ENCODE measurements around the gene C16orf86. TPM values are rescaled to one million over a fixed set of nuclear protein-coding genes. Genes with fewer than 3 reads are reported as not detected.

C16orf86 gene
- total RNA-seq, 1 experiment from 2014 or later = 4.9 TPM

- peak overlapping the region; percentile 91 for H3K4me3 Mint-ChIP-seq
- ATAC-seq (no peak), DNase-seq (ENCODE audit: low spot score) (no peak)
- H3K36me3 Mint-ChIP-seq = no peaks in the 10 kb centered on the region
- POLR2A ChIA-PET = interaction anchor here (1.3 to 2.5 kb wide), 2 partner anchors 14 to 99 kb away, joined by 3 to 9 read pairs; no protein-coding TSS in a partner anchor
- H3K9me3 Mint-ChIP-seq = no peaks in the 10 kb centered on the region
- no peak overlapping the region for H3K27ac Mint-ChIP-seq
- CTCF ChIA-PET = interaction anchor here (1.2 to 10.3 kb wide), 11 partner anchors 10 to 171 kb away, joined by 4 to 137 read pairs (median 17); partner anchors contain the start of genes CARMIL2, GFOD2, RANBP10 and TSNAXIP1
- peaks cover 23% of the 10 kb centered on the region for H3K4me1 Mint-ChIP-seq
- H3K27me3 Mint-ChIP-seq (ENCODE audit: low read depth) = peaks cover 4% of the 10 kb centered on the region
- no peak for TF ChIP-seq RORB (CRISPR knock-in tag; IDR thresholded peaks at IDR 0.05)
- TF ChIP-seq FOXP4 (CRISPR knock-in tag; IDR thresholded peaks at IDR 0.05) = no peak
- TF ChIP-seq ATF1 (CRISPR knock-in tag; IDR thresholded peaks at IDR 0.05) = no peak
Observed at GRCh38 chr16:67661886-67662652, 4.5 kb upstream of the C16orf86 start.

GRCh38 chr16:67662653-67663010 is 4.0 kb upstream of the C16orf86 start:
- peaks cover 6% of the 10 kb centered on the region for H3K27me3 Mint-ChIP-seq (ENCODE audit: low read depth)
- TF ChIP-seq ATF1 (CRISPR knock-in tag; IDR thresholded peaks at IDR 0.05) (0 out of 2 replicates have a peak, but pooled peaks have one; percentile 12), ZSCAN18 (CRISPR knock-in tag; IDR thresholded peaks at IDR 0.05) (no peak)
- no peaks in the 10 kb centered on the region for H3K9me3 Mint-ChIP-seq
- ATAC-seq = no peak
- no peak for DNase-seq (ENCODE audit: low spot score)
- POLR2A ChIA-PET = interaction anchor here (1.3 kb wide), 1 partner anchor 100 kb away, joined by 3 read pairs; no protein-coding TSS in a partner anchor
- CTCF ChIA-PET = interaction anchor here (0.7 to 10.3 kb wide), 33 partner anchors 8 to 281 kb away, joined by 3 to 137 read pairs (median 5); partner anchors contain the start of genes ATP6V0D1, CARMIL2, CTCF and EDC4
- no peaks in the 10 kb centered on the region for H3K36me3 Mint-ChIP-seq
- H3K4me1 Mint-ChIP-seq = peaks cover 26% of the 10 kb centered on the region
- H3K4me3 Mint-ChIP-seq = peak overlapping the region; percentile 43; the same call in 1 of the 2 replicates
- H3K27ac Mint-ChIP-seq = no peak overlapping the region

- H3K9me3 Mint-ChIP-seq = no peaks in the 10 kb centered on the region
- H3K27ac Mint-ChIP-seq = no peak overlapping the region
- peak overlapping the region; percentile 43; the same call in 1 of the 2 replicates for H3K4me3 Mint-ChIP-seq
- ChIA-PET POLR2A (interaction anchor here (0.7 to 1.3 kb wide), 2 partner anchors 100 to 124 kb away, joined by 3 read pairs; no protein-coding TSS in a partner anchor), CTCF (interaction anchor here (0.6 to 10.3 kb wide), 39 partner anchors 9 to 421 kb away, joined by 3 to 137 read pairs (median 4); partner anchors contain the start of genes ATP6V0D1, CARMIL2, CTCF and DDX28)
- DNase-seq (ENCODE audit: low spot score) (peak; percentile 81), ATAC-seq (peak; percentile 1; the same call in 1 of the 2 replicates)
- H3K36me3 Mint-ChIP-seq = no peaks in the 10 kb centered on the region
- TF ChIP-seq TP53 (CRISPR knock-in tag; IDR thresholded peaks at IDR 0.05) (no peak), HMGXB4 (CRISPR knock-in tag; IDR thresholded peaks at IDR 0.05) (0 out of 2 replicates have a peak, but pooled peaks have one; percentile 4), GTF2I (CRISPR knock-in tag; conservative IDR thresholded peaks at IDR 0.05) (no peak), JUN (CRISPR knock-in tag; IDR thresholded peaks at IDR 0.05) (no peak), CREM (CRISPR knock-in tag; IDR thresholded peaks at IDR 0.05) (0 out of 2 replicates have a peak, but pooled peaks have one; percentile 21), ESRRA (CRISPR knock-in tag; IDR thresholded peaks at IDR 0.05; ENCODE audit: borderline replicate concordance) (0 out of 2 replicates have a peak, but pooled peaks have one; percentile 25)
- H3K27me3 Mint-ChIP-seq (ENCODE audit: low read depth) = peaks cover 6% of the 10 kb centered on the region
- H3K4me1 Mint-ChIP-seq = peaks cover 26% of the 10 kb centered on the region
Observed at GRCh38 chr16:67663151-67663876, 3.3 kb upstream of the C16orf86 start.

Data from WTC11 (cell line).